ENCODE measurements around the gene C2orf92. TPM values are rescaled to one million over a fixed set of nuclear protein-coding genes. Genes with fewer than 3 reads are reported as not detected.

C2orf92 gene
- total RNA-seq, 1 experiment from 2014 or later = 3.0 TPM

DNA sequence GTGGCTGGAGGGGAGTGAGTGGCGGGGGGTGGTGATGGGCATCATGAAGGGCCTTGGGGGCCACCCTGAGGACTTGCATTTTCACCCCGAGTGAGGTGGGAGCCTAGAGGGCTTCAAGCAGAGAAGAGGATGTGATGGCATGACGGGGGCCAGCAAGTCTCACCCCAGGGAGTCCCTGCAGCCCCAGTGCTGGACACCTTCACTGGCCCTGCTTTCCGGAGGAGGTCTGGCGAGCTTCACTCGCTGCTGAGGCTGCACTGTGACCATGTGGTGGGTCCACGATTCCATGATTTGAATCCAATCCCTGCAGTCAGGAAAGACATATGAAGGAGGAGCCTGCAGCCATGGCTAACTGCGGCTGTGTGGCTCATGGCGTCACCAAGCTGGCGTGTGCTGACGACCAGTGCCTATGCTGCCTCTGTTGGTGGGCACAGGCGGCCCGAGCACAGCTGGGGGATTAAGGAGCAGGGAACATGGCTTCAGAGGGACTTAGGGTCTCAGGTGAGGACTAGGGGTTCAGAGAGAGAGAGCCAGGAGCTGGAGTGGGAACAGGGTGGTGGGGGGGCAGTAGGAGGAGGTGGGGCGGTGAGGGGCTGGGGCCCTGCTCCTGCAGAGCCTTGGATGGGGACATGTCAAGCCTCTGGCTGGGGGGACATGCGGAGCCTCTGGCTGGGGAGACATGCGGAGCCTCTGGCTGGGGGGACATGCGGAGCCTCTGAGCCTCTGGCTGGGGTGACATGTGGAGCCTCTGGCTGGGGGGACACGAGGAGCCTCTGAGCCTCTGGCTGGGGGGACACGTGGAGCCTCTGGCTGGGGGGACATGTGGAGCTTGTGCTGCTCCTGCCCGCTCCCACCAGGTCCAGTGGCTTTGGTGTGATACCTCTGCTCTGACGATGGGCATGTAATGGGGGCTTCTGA is 47.4 kb downstream of the C2orf92 start:
- Histone ChIP-seq H3K9me2 (replicated peaks; ENCODE audit: low read length) (no peaks in the 10 kb centered on the region), H3K4me3 (ENCODE audit: low read length) (no peak overlapping the region), H3K9ac (ENCODE audit: low read length) (no peak overlapping the region), H3K27ac (ENCODE audit: low read length) (no peak overlapping the region), H4K20me1 (ENCODE audit: low read length) (no peaks in the 10 kb centered on the region), H3K4me1 (ENCODE audit: insufficient read depth, low read length) (no peaks in the 10 kb centered on the region), H3K36me3 (ENCODE audit: low read depth, low read length) (no peaks in the 10 kb centered on the region), H3K79me2 (ENCODE audit: low read length) (no peaks in the 10 kb centered on the region), H3K9me3 (ENCODE audit: low read length) (no peaks in the 10 kb centered on the region), H3F3A (ENCODE audit: low read length, unreplicated experiment) (no peaks in the 10 kb centered on the region), H3K4me2 (ENCODE audit: low read length) (no peak overlapping the region), H3K27me3 (ENCODE audit: low read length) (no peaks in the 10 kb centered on the region), H2AFZ (ENCODE audit: low read length) (no peak overlapping the region)
- BruUV-seq (replicated peaks) = no TSS peak
- POLR2A ChIA-PET (ENCODE audit: unreplicated experiment) = no interaction called here
- intact Hi-C loops (cut with micrococcal nuclease) = no loop called here
- CTCF ChIA-PET = no interaction called here
- DNase-seq (no peak), ATAC-seq (no peak)
- no peak for TF ChIP-seq EZH2phosphoT487 (IDR thresholded peaks at IDR 0.05; ENCODE audit: borderline replicate concordance, low read length)
- no peak for TF ChIP-seq EZH2 (IDR thresholded peaks at IDR 0.05; ENCODE audit: low read length, unreplicated experiment)
- TF ChIP-seq, protein P1, sequence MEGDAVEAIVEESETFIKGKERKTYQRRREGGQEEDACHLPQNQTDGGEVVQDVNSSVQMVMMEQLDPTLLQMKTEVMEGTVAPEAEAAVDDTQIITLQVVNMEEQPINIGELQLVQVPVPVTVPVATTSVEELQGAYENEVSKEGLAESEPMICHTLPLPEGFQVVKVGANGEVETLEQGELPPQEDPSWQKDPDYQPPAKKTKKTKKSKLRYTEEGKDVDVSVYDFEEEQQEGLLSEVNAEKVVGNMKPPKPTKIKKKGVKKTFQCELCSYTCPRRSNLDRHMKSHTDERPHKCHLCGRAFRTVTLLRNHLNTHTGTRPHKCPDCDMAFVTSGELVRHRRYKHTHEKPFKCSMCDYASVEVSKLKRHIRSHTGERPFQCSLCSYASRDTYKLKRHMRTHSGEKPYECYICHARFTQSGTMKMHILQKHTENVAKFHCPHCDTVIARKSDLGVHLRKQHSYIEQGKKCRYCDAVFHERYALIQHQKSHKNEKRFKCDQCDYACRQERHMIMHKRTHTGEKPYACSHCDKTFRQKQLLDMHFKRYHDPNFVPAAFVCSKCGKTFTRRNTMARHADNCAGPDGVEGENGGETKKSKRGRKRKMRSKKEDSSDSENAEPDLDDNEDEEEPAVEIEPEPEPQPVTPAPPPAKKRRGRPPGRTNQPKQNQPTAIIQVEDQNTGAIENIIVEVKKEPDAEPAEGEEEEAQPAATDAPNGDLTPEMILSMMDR (conservative IDR thresholded peaks at IDR 0.05; ENCODE audit: low read depth, low read length) = no peak

DNA sequence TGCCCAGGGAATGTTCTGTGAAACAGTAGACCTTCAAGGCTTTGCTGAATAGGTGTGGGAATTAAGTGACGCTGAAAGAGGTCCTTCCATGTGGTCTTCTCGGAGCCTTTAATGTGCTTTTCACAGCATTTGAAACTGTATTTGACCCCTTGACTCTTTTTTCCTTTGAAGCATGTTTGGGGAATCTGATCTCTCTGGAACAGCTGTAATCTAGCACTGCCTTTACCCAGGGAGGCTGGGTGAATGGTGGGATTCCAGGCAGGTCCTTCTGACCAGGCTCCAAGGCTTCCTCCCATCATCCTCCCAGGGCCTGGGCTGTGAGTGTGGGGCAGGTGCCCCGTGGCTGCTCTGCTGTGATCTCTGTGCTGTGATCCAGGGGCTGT is 48.1 kb downstream of the C2orf92 start:
- POLR2A ChIA-PET (ENCODE audit: unreplicated experiment) = no interaction called here
- ATAC-seq (no peak), DNase-seq (no peak)
- no TSS peak for BruUV-seq (replicated peaks)
- intact Hi-C loops (cut with micrococcal nuclease) = no loop called here
- H4K20me1 ChIP-seq (ENCODE audit: low read length) = no peaks in the 10 kb centered on the region
- H3K9ac ChIP-seq (ENCODE audit: low read length) = no peak overlapping the region
- no peaks in the 10 kb centered on the region for H3K9me2 ChIP-seq (replicated peaks; ENCODE audit: low read length)
- H3F3A ChIP-seq (ENCODE audit: low read length, unreplicated experiment) = no peaks in the 10 kb centered on the region
- TF ChIP-seq EZH2phosphoT487 (IDR thresholded peaks at IDR 0.05; ENCODE audit: borderline replicate concordance, low read length) = no peak
- CTCF ChIA-PET = no interaction called here
- no peaks in the 10 kb centered on the region for H3K36me3 ChIP-seq (ENCODE audit: low read depth, low read length)
- no peak overlapping the region for H3K4me3 ChIP-seq (ENCODE audit: low read length)
- H3K4me1 ChIP-seq (ENCODE audit: insufficient read depth, low read length) = no peaks in the 10 kb centered on the region
- no peak overlapping the region for H2AFZ ChIP-seq (ENCODE audit: low read length)
- no peaks in the 10 kb centered on the region for H3K79me2 ChIP-seq (ENCODE audit: low read length)
- no peaks in the 10 kb centered on the region for H3K9me3 ChIP-seq (ENCODE audit: low read length)
- no peak overlapping the region for H3K27ac ChIP-seq (ENCODE audit: low read length)
- no peaks in the 10 kb centered on the region for H3K27me3 ChIP-seq (ENCODE audit: low read length)
- H3K4me2 ChIP-seq (ENCODE audit: low read length) = no peak overlapping the region

DNA sequence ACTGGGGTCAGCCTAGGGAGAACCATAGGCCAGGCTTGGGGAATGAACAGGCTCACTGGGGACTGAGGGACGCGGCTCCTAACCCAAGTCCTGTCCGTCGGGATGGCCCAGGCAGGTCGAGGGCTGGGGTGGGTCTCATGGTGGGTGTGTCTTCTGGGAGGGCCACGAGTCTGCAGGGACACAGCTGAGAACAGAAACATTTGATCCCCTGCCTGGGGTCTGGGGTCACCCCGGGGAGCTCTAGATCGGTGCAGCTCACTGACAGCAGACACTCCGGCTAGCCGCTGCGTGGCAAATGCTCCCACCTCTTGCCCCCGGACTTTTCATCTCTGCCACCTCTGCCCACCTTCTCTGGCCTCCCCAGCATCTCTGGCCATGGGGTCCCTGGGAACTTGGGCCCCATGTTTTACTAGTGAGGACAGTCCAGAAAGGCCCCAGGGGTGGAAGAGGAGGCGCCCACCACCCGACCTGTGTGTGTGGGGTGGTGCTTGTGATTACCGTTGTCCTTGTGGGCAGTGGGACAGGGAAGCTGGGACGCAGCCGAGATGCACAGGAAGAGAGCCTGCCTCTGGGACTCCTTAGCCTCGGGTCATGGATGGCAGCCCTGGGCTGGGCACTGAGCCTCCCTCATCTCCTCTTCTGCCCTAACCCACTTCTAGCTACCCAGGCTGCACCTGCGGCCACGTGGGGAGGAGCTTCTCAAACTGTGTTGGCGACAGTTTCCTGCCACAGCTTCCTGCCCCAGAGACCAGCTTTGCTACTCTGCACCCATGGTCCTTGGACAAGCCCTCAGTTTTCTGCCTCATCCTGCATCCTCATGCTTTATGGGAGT is 48.8 kb downstream of the C2orf92 start:
- H3K79me2 ChIP-seq (ENCODE audit: low read length) = no peaks in the 10 kb centered on the region
- H4K20me1 ChIP-seq (ENCODE audit: low read length) = no peaks in the 10 kb centered on the region
- CTCF ChIA-PET = no interaction called here
- H3K9me2 ChIP-seq (replicated peaks; ENCODE audit: low read length) = no peaks in the 10 kb centered on the region
- no peaks in the 10 kb centered on the region for H3F3A ChIP-seq (ENCODE audit: low read length, unreplicated experiment)
- BruUV-seq (replicated peaks) = no TSS peak
- POLR2A ChIA-PET (ENCODE audit: unreplicated experiment) = no interaction called here
- H3K4me1 ChIP-seq (ENCODE audit: insufficient read depth, low read length) = no peaks in the 10 kb centered on the region
- TF ChIP-seq, protein P1 (conservative IDR thresholded peaks at IDR 0.05; ENCODE audit: low read depth, low read length) = no peak
- TF ChIP-seq EZH2phosphoT487 (IDR thresholded peaks at IDR 0.05; ENCODE audit: borderline replicate concordance, low read length) (no peak), EZH2 (IDR thresholded peaks at IDR 0.05; ENCODE audit: low read length, unreplicated experiment) (no peak)
- H3K4me3 ChIP-seq (ENCODE audit: low read length) = no peak overlapping the region
- intact Hi-C loops (cut with micrococcal nuclease) = no loop called here
- H3K9me3 ChIP-seq (ENCODE audit: low read length) = no peaks in the 10 kb centered on the region
- H3K27ac ChIP-seq (ENCODE audit: low read length) = no peak overlapping the region
- DNase-seq = no peak
- no peak for ATAC-seq
- no peaks in the 10 kb centered on the region for H3K27me3 ChIP-seq (ENCODE audit: low read length)
- H3K4me2 ChIP-seq (ENCODE audit: low read length) = no peak overlapping the region
- no peak overlapping the region for H3K9ac ChIP-seq (ENCODE audit: low read length)
- no peaks in the 10 kb centered on the region for H3K36me3 ChIP-seq (ENCODE audit: low read depth, low read length)
- H2AFZ ChIP-seq (ENCODE audit: low read length) = no peak overlapping the region
